Dedifferentiated amniotic fluid mesenchymal stem cell (primary cell): Measurements from ENCODE around the gene NFIC.

ENCODE experiments used
- DNase-seq: peaks from one replicate; pipeline ENCODE4 v3.0.0-alpha.2; 2016; ENCODE audit errors: extremely low spot score

The NFIC gene

DNA sequence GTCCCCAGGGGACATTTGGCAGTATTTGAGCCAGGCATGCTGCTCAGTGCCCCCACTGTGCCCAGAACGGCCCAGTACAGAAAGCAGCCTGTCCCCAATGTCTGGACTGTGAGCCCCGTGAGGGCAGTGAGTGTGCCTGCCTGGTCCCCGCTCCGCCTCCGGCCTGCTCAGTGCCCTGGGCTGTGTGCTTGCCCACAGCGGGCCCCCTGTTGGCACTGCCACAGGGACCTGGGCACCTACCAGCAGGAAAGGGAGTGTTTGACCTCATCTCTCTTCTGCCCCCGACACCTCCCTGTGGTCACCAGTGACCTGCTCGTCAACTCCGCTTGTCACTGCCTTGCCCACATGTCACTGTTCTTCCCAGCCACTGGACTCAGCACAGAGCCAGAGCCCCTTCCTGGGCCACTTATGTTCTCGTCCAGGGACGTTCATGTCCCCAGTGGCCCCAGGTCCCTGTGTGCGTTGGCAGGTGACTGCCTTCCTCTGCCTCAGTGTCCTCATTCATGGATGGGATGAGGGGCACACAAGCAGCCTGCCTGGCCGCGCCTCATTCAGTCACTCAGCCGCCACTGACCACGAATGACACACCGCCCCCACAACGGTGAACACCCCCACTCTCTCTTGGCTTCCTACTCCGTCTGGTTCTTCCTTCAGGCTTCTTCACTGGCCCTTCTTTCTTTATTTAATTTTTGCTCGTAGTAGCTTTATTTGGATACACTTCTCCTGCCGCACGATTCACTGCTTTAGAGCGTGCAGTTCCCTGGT is 142.6 kb downstream of the NFIC start:
- DNase-seq: no peak

GRCh38 chr19:3509566-3509989 is 143.2 kb downstream of the NFIC start:
- no peak for DNase-seq

GRCh38 chr19:3510727-3511126 is 144.3 kb downstream of the NFIC start:
- no peak for DNase-seq

DNA sequence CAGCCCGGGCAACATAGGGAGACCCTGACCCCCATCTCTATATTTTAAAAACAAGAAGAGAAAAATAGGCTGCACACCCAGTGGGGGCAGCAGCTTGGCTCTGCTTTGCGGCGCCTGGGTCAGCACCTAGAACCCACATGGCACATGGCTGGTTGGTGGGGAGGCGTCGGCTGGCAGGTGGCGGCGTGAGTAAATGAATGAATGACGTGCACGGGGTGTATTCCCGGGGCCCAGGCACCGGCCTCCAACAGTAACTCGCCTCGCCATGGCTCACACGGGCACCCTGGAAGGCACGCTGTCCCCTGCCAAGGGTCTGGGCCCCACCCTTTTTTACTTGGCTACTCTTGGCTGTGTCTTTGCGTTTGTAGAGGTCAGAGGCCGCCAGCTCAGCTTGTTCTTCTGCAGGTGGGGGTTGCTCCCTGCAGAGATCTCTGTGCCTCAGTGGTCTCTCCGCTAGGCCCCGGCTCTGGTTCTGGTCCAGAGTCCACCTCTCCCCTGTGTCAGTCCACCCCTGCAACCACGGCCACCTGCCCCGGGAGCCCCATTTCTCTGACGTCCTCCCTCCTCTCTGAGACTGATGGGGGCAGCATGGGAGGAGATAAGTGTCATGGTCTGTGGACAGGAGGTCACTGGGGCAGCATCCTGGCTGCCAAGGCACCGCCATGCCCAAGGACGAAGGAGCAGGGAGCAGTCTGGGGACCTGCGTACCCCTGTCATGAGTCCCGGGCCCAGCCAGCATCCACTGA is 145.3 kb downstream of the NFIC start:
- DNase-seq: no peak

GRCh38 chr19:3512562-3513228 is 146.3 kb downstream of the NFIC start:
- no peak for DNase-seq

GRCh38 chr19:3513229-3514140 is 147.1 kb downstream of the NFIC start:
- DNase-seq: no peak

- no peak for DNase-seq
These were observed 148.5 kb downstream of the NFIC start for GRCh38 chr19:3514930-3515329.

- DNase-seq: no peak
These were observed 149.6 kb downstream of the NFIC start for GRCh38 chr19:3515891-3516422.

GRCh38 chr19:3516675-3517207 is 150.4 kb downstream of the NFIC start:
- no peak for DNase-seq

DNA sequence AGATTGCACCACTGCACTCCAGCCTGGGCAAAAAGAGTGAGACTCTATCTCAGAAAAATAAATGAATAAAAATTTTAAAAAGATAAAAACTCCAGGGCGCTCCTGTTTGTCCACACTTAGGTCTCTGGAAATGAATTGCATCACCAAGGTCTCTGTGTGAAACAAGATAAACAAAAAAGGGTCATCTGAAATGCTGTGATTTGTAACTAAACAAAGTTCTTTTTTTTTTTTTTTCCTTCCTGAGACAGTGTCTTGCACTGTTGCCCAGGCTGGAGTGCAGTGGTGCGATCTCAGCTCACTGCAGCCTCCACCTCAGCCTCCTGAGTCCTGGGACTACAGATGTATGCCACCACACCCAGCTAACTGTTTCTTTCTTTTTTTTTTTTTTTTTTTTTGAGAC is 151.3 kb downstream of the NFIC start:
- no peak for DNase-seq

- DNase-seq: no peak
These were observed 151.9 kb downstream of the NFIC start for GRCh38 chr19:3518255-3518654.

GRCh38 chr19:3518659-3519058 is 152.3 kb downstream of the NFIC start:
- DNase-seq: no peak
